NCI-H1092 treated with DMSO at 0.1 percent for 48 hours (cell line): Measurements from ENCODE around the gene EPAS1.
"Not testable (repeated sequence)": the region's sequence is repeated elsewhere in the genome, so short reads cannot be mapped to it uniquely, and the experiment has no call there.

Experiments
- DNase-seq: peaks from one replicate; lab custom pipeline; 2025; lab: John Stamatoyannopoulos, UW

EPAS1 gene

DNA sequence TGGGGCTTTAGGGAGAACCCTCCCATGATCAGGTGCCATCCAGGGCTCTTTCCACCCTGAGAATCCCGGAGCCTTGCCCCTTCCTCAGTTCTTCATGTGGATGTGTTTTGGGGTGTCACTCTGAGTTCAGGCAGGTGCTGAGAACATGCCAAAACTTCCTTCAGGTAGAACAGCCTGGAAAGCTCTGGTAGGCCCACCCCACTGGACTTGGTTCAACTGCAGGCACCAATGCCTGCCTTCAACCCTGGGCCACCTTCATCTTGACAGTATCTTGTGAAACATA lies 85.8 kb downstream of the EPAS1 start:
- no peak for DNase-seq

GRCh38 chr2:46383784-46384456 lies 86.7 kb downstream of the EPAS1 start:
- no peak for DNase-seq

DNA sequence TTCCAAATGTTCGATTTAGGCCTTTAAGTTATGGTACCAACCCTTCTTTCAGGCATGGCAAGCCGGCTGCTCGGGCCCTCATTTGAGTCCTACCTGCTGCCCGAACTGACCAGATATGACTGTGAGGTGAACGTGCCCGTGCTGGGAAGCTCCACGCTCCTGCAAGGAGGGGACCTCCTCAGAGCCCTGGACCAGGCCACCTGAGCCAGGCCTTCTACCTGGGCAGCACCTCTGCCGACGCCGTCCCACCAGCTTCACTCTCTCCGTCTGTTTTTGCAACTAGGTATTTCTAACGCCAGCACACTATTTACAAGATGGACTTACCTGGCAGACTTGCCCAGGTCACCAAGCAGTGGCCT lies 87.2 kb downstream of the EPAS1 start:
- DNase-seq = no peak

DNA sequence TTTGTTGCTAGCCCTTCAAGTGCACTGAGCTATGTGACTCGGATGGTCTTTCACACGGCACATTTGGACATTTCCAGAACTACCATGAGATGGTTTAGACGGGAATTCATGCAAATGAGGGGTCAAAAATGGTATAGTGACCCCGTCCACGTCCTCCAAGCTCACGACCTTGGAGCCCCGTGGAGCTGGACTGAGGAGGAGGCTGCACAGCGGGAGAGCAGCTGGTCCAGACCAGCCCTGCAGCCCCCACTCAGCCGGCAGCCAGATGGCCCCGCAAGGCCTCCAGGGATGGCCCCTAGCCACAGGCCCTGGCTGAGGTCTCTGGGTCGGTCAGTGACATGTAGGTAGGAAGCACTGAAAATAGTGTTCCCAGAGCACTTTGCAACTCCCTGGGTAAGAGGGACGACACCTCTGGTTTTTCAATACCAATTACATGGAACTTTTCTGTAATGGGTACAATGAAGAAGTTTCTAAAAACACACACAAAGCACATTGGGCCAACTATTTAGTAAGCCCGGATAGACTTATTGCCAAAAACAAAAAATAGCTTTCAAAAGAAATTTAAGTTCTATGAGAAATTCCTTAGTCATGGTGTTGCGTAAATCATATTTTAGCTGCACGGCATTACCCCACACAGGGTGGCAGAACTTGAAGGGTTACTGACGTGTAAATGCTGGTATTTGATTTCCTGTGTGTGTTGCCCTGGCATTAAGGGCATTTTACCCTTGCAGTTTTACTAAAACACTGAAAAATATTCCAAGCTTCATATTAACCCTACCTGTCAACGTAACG lies 88.8 kb downstream of the EPAS1 start:
- DNase-seq = no peak

DNA sequence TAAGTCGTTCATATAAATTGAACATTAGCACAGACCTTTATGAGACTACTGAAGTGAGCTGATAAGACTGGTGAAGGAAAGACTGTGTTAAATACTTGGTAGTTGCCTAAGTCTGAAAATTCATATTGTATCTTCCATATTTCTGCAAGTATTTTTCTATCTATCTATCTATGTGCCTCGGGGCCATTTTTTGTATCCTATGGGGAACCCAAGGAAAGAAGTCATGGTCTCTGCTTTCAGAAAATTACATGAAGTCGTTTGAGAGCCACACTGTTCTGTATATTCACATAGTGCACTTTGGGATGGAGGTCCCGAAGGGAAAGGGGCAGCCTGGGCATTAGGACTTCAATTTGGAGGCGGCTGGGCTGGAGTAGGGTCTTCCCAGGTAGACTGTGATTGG lies 89.6 kb downstream of the EPAS1 start:
- no peak for DNase-seq

DNA sequence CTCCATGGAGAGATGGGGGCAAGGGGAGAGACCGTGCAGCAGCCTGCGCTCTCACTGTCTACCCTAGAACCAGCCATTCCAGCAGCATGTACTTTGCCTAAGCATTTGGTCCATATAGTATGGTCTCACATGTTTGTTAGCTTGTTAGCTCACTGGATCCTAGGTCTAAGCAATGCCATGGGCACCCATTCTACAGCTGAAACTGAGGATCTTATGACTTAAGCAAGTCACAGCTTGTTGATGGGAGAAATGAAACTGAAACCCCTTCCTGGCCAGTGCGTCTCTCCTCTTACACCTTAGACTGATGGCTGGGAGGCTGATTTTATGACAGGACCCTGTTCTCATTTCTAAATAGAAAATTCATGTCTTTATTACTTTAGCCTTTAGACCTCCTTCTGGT lies 90.1 kb downstream of the EPAS1 start:
- no peak for DNase-seq

GRCh38 chr2:46387886-46388515 lies 90.8 kb downstream of the EPAS1 start:
- DNase-seq = no peak

GRCh38 chr2:46388881-46389280 lies 91.7 kb downstream of the EPAS1 start:
- DNase-seq = no peak

DNA sequence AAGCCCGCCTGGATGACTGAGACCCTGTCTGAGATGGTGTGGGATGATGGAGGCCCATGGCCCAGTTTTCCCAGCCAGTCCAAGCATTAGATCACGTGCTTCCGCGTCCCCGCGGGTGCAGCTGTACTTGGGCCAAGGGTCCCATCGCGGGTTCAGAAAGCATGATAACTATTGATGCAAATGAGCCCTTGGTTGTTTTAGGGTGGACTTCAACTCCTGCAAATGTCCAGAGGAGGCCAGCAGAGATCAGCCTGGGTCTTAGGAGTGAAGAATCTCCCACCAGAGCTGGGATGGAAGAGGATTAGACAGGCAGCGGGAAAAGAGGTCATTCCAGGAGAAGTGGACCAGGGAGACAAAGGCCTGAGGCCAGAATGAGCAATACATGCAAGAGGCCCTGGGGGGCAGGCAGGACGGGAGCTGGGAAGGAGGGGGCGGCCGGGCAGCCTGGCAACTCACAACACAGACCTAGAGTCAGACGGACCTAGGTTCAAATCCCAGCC lies 92.3 kb downstream of the EPAS1 start:
- DNase-seq = no peak

GRCh38 chr2:46390036-46390435 lies 92.8 kb downstream of the EPAS1 start:
- DNase-seq = no peak

DNA sequence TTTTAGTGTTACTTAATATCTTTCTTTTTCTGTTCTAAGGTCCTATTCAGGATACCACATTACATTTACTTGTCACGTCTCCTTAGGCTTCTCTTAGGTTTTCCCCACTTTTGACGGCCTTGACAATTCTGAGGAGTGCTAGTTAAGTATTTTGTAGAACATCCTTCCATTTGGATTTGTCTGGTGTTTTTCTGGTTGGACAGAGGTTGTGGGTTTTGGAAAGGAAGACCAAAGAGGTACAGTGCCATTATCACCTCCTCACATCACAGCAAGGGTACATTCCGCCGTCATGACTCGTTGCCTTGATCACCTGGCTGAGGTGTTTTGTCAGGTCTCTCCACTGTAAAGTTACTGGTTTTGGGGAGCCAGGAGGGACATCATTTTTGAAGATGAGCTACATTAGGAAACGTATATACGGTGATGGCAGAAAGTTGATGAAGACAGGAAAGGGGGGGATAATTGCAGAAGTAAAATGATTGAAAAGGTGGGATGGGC lies 93.7 kb downstream of the EPAS1 start:
- no peak for DNase-seq

GRCh38 chr2:46392561-46393346 lies 95.5 kb downstream of the EPAS1 start:
- DNase-seq = no peak

GRCh38 chr2:46393347-46393820 lies 96.2 kb downstream of the EPAS1 start:
- no peak for DNase-seq

DNA sequence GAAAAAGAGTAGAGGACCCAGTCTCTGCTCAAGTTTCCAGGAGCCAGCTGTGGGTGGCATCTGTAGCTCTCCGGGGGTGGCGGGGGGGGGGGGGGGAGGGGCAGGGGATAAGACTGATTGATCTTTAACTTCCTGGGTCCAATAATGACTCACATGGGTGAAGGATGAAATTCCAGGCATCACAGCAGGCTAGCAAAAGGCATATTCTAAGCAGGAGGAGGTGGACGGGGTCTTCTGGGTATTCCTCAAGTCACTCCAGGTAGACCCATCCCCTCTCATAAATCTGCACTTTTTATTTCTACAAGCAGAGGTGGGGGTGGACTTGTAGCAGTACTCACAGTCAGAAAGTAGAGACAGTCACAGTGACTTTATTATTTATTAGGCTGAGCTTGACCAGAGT lies 96.7 kb downstream of the EPAS1 start:
- DNase-seq = no peak

- DNase-seq = no peak
These were observed 97.7 kb downstream of the EPAS1 start for GRCh38 chr2:46394649-46395510.

DNA sequence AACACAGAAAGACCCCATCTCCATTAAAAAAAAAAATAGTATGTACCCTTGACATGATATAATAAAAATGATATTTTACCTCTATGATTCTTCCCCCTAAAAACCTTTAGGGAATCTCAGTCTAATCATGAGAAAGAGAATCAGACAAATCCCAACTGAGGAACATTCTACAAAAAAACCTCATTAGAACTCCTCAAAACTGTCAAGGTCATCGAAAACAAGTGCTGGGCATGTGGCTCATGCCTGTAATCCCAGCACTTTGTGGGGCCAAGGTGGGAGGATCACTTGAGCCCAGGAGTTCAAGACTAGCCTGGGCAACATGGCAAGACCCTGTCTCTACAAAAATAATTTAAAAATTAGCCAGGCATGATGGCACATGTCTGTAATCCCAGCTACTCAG lies 98.5 kb downstream of the EPAS1 start:
- not testable (repeated sequence) for DNase-seq

- DNase-seq = no peak
These were observed 102.8 kb downstream of the EPAS1 start for GRCh38 chr2:46400016-46400415.

GRCh38 chr2:46402874-46403273 lies 105.7 kb downstream of the EPAS1 start:
- DNase-seq = no peak

- DNase-seq = no peak
These were observed 107.1 kb downstream of the EPAS1 start for GRCh38 chr2:46404181-46404759.

GRCh38 chr2:46407852-46408455 lies 110.7 kb downstream of the EPAS1 start:
- no peak for DNase-seq
